ENCODE data around the gene LRIG3.
"Not testable (repeated sequence)": the region's sequence is repeated elsewhere in the genome, so short reads cannot be mapped to it uniquely, and the experiment has no call there.

The LRIG3 gene

DNA sequence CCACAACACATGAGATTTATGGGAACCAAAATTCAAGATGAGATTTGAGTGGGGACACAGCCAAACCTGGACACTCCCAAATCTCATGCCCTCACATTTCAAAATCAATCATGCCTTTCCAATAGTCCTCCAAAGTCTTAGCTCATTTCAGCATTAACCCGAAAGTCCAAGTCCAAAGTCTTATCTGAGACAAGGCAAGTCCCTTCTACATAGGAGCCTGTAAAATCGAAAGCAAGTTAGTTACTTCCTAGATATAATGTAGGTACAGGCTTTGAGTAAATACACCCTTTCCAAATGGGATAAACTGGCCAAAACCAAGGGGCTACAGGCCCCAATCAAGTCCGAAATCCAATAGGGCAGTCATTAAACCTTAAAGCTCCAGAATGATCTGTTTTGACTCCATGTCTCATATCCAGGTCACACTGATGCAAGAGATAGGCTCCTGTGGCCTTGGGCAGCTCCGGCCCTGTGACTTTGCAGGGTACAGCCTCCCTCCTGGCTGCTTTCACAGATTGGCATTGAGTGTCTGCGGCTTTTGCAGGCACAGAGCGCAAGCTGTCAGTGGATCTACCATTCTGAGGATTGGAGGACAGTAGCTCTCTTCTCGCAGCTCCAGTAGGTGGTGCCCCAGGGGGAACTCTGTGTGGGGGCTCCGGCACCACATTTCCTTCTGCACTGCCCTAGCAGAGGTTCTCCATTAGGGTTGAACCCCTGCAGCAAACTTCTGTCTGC lies 60.1 kb downstream of the LRIG3 start:
- TF ChIP-seq TOX (CRISPR knock-in tag; IDR thresholded peaks at IDR 0.05; ENCODE audit: borderline replicate concordance) (no peak), POU6F1 (CRISPR knock-in tag; IDR thresholded peaks at IDR 0.05; ENCODE audit: borderline replicate concordance, low read depth) (no peak), BACH2 (CRISPR knock-in tag; IDR thresholded peaks at IDR 0.05; ENCODE audit: borderline replicate concordance) (no peak), PATZ1 (CRISPR knock-in tag; IDR thresholded peaks at IDR 0.05; ENCODE audit: borderline replicate concordance) (no peak)
- no peak for ATAC-seq

GRCh38 chr12:58858030-58858429 lies 62.3 kb downstream of the LRIG3 start:
- no peak for ATAC-seq
- TF ChIP-seq CSDC2 (CRISPR knock-in tag; IDR thresholded peaks at IDR 0.05) (no peak), OSR1 (CRISPR knock-in tag; IDR thresholded peaks at IDR 0.05) (no peak), PPARA (CRISPR knock-in tag; IDR thresholded peaks at IDR 0.05; ENCODE audit: borderline replicate concordance) (no peak), ZNF565 (CRISPR knock-in tag; conservative IDR thresholded peaks at IDR 0.05; ENCODE audit: low read depth) (no peak), ARNTL (CRISPR knock-in tag; IDR thresholded peaks at IDR 0.05; ENCODE audit: borderline replicate concordance, low read depth) (no peak), ZNF70 (CRISPR knock-in tag; IDR thresholded peaks at IDR 0.05) (no peak), POU6F1 (CRISPR knock-in tag; IDR thresholded peaks at IDR 0.05; ENCODE audit: borderline replicate concordance, low read depth) (no peak), SNAI2 (CRISPR knock-in tag; IDR thresholded peaks at IDR 0.05) (no peak), BACH2 (CRISPR knock-in tag; IDR thresholded peaks at IDR 0.05; ENCODE audit: borderline replicate concordance) (no peak), PATZ1 (CRISPR knock-in tag; IDR thresholded peaks at IDR 0.05; ENCODE audit: borderline replicate concordance) (no peak), RARB (CRISPR knock-in tag; IDR thresholded peaks at IDR 0.05) (no peak), TOX (CRISPR knock-in tag; IDR thresholded peaks at IDR 0.05; ENCODE audit: borderline replicate concordance) (no peak), ZFP30 (CRISPR knock-in tag; IDR thresholded peaks at IDR 0.05) (no peak), ZFP3 (CRISPR knock-in tag; IDR thresholded peaks at IDR 0.05) (no peak), ISL1 (CRISPR knock-in tag; IDR thresholded peaks at IDR 0.05) (no peak), ZNF8 (CRISPR knock-in tag; IDR thresholded peaks at IDR 0.05) (no peak), TSHZ2 (CRISPR knock-in tag; IDR thresholded peaks at IDR 0.05) (no peak), GLIS3 (CRISPR knock-in tag; IDR thresholded peaks at IDR 0.05) (no peak)
- TF ChIP-seq, protein P1, sequence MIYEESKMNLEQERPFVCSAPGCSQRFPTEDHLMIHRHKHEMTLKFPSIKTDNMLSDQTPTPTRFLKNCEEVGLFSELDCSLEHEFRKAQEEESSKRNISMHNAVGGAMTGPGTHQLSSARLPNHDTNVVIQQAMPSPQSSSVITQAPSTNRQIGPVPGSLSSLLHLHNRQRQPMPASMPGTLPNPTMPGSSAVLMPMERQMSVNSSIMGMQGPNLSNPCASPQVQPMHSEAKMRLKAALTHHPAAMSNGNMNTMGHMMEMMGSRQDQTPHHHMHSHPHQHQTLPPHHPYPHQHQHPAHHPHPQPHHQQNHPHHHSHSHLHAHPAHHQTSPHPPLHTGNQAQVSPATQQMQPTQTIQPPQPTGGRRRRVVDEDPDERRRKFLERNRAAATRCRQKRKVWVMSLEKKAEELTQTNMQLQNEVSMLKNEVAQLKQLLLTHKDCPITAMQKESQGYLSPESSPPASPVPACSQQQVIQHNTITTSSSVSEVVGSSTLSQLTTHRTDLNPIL (CRISPR knock-in tag; IDR thresholded peaks at IDR 0.05; ENCODE audit: low read depth), result no peak
- TF ChIP-seq, protein P2, sequence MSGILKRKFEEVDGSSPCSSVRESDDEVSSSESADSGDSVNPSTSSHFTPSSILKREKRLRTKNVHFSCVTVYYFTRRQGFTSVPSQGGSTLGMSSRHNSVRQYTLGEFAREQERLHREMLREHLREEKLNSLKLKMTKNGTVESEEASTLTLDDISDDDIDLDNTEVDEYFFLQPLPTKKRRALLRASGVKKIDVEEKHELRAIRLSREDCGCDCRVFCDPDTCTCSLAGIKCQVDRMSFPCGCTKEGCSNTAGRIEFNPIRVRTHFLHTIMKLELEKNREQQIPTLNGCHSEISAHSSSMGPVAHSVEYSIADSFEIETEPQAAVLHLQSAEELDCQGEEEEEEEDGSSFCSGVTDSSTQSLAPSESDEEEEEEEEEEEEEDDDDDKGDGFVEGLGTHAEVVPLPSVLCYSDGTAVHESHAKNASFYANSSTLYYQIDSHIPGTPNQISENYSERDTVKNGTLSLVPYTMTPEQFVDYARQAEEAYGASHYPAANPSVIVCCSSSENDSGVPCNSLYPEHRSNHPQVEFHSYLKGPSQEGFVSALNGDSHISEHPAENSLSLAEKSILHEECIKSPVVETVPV (CRISPR knock-in tag; IDR thresholded peaks at IDR 0.05), result no peak

- not testable (repeated sequence) for ATAC-seq
These were observed 63.1 kb downstream of the LRIG3 start for GRCh38 chr12:58857206-58857605.

DNA sequence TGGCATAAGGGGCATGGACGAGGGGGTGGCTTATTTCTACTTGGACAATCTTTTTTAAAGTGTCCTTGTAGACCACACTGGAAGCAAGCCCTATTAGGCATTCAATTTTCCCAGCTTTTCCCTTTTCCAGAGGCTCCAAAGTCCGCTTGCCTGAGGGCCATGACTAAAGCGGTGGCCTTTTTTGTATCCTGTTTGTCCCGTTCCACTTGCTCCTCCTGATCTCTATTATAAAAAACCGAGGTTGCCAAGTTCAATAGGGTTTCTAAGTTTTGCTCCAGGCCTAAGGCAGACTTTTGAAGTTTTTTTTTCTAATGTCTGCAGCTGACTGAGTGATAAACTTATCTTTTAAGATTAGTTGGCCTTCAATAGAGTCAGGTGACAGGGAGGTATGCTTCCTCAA lies 64.7 kb downstream of the LRIG3 start:
- ATAC-seq, result not testable (repeated sequence)

Measured in SK-N-SH treated with all-trans-retinoic acid at 6 μM for 48 hours (cell line).